CD1c-positive myeloid dendritic cell (primary cell): ENCODE measurements around the gene DMRT1.
"Not testable (repeated sequence)": the region's sequence is repeated elsewhere in the genome, so short reads cannot be mapped to it uniquely, and the experiment has no call there.

Experiments used
- DNase-seq: peaks from one replicate; pipeline ENCODE4 v3.0.0-alpha.2; 2016; ENCODE audit errors: extremely low spot score

Gene DMRT1

DNA sequence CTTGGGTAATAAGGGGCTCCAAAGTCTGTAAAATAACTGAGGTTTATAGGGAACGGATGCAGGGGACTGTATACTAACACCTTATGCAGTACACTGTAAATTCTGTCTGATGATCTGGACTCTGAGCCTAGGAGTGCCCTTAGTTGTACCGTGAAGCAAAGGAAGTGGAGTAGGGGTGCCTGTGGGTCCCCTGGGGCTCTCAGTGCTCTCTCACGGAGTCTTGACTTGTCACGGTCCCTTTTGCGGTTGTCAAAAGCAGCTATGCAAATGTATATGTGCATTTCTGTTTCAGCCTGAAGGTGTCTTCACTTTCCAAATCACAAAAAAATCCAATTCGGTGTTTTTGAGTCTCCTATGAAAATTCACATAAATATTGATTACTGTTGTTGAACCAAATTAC is 17.8 kb downstream of the DMRT1 start:
- no peak for DNase-seq

DNA sequence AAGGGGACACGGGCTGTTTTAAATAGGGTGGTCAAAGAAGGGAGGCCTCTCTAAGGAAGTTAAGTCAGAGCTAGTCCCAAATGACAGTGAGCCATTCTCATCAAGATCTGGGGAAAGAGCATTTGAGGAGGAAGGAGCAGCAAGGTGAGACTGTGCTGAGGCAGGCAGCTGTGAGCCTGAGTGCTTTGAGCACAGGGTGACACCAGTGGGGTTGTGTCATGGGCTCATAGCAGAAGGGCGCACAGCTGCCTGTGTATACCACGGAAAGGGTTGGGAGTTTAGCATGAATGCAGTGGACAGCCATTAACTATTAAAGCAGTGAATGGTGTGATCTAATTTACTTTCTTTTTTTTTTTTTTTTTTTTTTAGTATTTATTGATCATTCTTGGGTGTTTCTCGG is 19.2 kb downstream of the DMRT1 start:
- no peak for DNase-seq

DNA sequence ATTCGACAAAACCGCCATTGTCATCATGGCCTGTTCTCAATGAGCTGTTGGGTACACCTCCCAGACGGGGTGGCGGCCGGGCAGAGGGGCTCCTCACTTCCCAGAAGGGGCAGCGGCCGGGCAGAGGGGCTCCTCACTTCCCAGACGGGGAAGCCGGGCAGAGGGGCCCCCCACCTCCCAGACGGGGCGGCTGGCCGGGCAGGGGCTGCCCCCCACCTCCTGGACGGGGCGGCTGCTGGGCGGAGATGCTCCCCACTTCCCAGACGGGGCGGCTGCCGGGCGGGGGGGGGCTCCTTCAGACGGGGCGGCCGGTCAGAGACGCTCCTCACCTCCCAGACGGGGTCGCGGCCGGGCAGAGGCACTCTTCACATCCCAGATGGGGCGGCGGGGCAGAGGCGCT is 20.0 kb downstream of the DMRT1 start:
- not testable (repeated sequence) for DNase-seq

DNA sequence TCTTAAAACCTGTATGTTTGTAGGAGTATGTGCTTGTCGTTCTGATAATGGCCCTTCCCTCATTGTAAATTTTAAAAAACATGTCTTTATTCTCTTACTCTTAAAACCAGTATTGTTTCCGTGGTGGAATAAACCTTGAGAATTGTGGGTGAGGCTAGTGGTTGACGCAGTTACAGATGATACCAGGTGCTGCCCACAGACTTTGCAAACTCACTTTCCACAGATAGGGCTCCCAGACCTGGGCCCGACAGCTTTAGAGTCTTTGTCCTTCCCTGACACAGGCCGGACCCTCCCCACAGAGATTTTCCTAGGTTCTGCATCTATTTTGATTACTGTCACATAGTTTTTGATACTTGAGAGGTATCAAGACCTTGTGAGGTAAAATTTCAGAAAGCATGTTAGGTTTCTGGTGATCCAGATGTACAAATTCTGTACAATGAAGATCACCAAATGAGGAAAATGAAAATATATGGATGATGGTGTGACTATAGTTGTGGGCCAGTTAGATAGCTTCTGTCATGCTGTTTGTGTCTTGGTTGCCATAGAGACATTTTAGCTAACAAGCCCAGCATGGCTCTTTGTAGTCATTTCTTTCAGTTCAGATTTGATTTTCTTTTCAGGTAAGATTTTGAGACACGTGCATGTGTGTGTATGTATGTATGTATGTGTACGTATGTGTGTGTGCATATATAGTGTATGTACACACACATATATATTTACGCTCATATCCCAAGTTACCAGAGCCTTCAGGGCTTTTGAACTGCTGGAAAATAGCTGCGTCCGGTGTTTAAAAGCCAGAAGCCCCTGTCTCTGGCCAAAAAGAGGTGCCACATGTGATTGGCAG is 33.8 kb downstream of the DMRT1 start:
- DNase-seq, result no peak

DNA sequence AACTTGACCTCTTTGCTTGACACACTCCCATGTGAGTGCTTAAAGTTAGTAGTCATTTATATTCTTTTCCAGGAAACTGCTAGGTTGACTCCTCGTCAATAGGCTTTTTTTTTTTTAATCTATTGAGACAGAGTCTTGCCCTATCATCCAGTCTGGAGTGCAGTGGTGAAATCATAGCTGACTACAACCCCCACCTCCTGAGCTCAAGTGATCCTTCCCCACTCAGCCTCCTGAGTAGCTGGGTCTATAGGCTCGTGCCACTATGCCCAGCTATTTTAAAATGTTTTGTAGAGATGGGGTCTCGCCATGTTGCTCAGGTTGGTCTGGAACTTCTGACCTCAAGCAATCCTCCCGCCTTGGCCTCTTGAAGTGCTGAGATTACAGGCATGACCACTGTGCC is 34.9 kb downstream of the DMRT1 start:
- DNase-seq, result no peak

DNA sequence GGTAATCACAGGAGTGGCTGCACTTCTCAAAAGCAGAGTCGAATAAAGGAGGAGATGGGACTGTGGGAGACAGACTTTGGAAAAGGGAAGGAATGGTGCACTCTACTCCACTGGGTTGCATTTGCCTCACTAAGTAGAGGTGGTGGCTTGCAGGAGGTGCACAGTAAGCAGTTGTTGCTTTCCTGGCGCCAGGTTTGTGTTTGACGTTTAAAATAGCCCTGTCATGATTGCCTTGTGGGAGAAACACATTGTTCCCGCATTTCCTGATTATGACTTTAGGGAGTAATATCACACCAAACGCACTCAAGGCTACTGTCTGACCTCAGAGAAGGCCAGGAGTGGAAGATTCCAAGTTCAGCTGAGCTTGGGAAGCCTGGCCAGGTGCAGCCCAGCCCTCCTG is 36.7 kb downstream of the DMRT1 start:
- DNase-seq, result no peak

DNA sequence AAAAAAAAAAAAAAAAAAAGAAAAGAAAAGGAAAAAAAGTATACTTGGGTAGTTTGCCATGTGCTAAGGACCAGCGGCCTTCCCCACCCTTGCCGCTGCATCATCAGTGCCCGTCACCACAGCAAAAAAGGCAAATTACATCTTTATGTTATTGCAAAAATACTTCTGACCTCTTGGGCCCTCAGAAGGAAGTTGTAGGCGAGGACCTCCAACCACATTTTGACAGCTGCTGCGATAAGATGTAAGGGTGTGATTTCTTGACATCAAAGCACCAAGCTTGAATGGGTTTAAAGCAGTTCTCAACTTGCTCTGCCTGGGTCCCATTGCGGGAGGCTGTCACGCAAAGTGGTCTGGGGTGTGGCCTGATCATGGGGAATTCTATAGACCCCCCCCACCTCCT is 39.2 kb downstream of the DMRT1 start:
- DNase-seq, result no peak

DNA sequence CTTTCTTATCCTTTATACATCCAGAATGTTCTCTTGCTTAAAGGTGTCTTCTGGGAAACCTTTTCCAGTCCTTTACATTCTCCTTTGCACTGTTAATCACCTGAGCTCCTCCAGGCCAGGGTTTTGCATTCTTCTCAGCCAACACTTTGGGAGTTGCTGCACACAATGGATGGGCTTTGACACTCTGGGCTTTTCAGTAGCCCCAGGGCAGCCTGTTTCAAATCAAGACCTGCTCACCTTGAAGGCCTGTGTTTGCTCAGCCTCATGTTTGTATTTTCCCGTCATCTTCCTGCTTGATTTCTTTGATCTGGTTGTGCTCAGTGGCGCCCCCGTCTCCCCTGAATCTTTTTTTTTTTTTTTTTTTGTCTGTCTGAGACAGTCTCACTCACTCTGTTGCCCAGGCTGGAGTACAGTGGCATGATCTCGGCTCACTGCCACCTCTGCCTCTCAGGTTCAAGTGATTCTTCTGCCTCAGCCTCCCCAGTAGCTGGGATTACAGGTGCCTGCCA is 41.0 kb downstream of the DMRT1 start:
- DNase-seq, result no peak

DNA sequence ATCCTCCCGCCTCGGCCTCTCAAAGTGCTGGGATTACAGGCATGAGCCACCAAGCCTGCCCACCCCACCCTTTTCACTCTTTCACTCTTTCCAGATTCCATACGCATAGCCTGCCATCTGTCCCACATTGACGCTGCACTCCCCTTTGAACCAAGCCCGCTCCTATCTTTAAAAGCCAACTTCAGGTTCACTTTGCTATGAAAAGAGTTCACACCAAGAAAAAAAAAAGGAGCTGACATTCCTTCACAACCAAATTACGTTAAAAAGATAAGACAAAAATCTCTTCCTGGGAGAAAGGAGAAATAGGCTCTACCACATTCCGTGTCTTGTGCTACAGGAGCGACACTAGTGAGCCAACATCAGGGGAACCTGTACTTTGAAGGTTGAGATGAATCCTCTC is 41.5 kb downstream of the DMRT1 start:
- no peak for DNase-seq

DNA sequence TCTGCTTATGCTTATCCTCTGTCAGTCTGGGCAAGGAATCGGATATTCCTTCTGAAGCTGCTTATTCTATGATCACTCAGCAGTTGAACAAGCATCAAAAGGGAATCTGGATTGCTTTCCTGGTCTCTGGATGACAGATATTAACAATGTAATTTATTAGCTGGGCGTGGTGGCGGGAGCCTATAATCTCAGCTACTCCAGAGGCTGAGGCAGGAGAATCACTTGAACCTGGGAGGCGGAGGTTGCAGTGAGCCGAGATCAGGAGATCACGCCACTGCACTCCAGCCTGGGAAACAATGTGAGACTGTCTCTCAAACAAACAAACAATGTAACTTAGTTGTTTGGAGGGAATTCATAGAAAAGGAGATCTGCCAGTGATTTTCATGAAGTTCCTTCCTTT is 45.4 kb downstream of the DMRT1 start:
- no peak for DNase-seq

DNA sequence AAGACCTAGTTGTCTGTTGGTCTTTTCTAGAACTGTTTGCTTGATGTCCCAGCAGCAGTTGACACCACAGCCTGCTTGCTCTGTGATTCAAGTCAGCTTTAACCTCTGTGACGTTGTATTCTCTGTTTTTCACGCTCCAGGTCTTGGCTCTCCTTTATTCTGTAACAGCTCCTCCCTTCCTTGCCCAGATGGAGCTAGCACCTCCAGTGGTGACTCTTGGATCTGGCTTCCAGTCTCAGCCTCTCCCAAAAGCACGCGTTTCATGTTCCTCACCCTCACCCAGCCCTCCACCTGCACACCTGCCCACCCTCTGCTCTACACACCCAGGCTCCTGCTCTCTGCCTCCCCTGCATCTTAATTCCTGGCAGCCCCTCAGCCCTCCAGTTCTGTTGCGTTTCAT is 50.6 kb downstream of the DMRT1 start:
- DNase-seq, result no peak

DNA sequence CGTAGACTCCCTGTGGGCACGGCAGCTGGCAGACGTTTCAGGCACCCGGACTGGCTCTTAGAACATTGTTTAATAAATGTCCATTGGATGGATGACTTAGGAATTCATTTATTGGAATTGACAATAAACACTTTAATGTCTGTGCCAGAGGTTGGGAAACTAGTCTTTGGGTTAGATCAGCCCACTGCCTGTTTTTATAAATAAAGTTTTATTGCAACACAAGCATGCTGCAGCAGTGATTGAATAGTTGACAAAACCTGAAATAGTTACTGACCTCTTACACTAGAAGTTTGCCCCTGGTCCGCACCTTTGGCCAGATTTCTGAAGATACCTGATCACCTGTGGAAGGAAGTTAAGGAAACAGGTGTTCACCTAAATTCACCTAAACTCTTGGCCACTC is 51.6 kb downstream of the DMRT1 start:
- no peak for DNase-seq

DNA sequence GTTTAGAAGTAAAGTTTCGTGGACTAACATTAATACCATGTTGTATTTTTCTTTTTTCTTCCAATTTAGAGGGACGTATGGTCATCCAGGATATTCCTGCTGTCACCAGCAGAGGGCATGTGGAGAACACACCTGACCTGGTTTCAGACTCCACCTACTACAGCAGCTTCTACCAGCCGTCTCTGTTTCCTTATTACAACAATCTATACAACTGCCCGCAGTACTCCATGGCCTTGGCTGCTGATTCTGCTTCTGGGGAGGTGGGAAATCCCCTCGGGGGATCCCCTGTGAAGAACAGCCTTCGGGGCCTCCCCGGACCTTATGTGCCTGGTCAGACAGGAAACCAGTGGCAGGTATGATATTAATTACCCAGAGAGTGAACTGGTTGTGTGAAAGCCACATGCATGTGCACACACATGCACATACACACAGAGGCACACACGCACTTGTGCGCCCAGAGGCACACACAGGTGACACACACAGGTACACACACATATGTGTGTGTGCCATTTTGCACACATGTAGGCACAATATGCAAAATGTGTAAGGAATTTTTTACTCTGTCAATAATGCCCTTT is 52.4 kb downstream of the DMRT1 start:
- DNase-seq, result peak; percentile 77

DNA sequence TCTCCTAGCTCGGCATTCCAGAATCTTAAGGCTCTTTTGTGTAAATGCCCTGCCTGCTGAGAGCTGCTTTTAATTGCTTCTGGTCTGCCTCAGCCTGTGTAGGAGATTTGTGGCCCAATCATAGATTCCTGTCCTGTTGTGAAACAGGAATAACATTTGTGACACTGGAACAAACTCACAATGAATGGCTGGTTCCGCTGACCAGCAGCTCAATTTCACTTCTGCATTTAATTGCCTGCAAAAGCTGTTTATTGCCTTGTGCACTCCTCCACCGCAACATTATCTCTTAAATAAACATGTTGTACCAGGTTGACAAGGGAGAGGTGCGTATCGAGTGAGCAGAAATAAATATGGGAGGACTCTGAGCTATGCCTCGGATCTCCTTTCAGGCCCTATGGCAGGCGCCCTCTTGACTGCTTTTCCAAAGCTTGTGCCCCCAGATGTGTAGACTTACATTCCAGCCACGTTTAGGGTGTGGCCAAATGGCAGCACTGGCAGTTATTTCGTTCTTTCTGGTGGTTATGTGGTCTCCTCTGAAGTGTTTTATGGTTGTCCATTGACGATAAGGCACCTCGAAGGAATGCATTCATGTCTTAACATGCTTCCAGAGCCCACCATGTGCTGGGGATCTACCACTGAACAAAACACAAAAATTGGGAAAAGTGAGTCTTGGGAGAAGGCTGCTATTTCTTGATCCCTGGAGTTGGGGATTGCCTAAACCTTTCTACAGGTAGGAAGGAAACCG is 58.1 kb downstream of the DMRT1 start:
- peak; percentile 86 for DNase-seq

DNA sequence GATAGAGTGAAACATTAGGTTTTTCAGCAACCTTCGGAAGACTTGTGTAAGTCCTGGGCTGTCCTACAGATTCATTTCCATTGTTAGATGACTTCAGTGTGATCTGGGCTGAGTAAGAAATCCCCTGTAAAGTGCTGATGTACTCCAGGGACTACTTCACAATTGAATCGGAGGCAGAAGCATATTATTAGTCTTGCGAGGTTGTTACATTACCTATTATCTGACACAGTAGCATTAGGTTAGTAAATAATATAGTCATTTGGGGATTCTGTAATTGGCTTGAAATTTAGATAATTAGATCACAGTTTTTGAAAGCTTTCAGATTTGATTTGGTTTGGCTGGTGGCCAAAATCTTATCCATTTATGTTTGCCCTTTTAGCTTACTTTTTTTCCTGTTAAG is 62.4 kb downstream of the DMRT1 start:
- no peak for DNase-seq

DNA sequence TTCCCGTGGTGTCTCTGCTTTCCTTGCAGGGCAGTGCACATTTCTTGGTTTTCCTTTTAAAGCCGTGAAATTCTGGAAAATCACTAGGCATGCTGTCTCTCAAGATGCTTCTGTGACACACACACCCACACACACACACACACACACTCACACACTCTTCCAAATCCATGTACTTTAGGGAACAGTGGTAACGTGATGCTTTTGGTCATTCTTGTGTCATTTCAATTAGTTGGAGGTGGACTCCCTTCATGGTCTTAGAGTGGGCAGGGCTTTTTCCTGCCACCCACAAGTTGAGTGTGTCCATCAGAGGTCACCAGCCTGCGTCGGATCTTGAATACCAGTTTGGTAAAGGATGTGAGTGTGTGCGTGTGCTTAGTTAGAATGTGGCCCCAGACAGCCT is 64.4 kb downstream of the DMRT1 start:
- no peak for DNase-seq

DNA sequence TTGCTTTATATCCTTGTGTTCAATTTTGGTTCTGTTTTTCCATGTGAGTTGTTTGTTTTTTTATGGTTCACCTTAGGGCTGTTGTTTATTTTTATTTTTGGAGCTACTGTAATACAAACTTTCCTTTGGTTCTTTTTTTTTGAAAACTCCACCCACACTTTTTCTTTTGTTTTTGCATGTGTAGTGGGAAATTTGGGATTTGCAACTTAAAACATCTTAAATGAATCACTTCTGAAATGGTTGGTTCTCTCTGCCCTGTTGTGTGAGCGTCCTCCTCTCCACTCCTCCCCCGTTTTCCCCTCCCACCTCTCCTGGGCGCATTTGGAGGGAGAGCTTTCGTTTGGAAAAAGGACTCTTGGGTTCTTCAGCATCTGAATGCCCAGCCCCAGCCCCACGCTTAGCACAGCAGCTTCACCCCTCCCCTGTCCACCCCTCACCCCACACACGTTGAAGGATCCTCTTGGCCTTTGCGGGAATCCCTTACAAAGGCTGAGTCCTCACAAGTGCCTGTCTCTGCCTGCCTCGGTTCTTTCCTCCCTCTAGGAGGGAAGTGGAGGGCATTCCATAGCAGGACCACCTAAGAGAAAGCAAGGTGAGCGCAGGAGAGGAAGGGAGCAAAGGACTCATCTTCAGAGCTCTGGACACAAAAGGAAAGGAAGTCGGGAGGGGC is 67.2 kb downstream of the DMRT1 start:
- DNase-seq, result no peak

DNA sequence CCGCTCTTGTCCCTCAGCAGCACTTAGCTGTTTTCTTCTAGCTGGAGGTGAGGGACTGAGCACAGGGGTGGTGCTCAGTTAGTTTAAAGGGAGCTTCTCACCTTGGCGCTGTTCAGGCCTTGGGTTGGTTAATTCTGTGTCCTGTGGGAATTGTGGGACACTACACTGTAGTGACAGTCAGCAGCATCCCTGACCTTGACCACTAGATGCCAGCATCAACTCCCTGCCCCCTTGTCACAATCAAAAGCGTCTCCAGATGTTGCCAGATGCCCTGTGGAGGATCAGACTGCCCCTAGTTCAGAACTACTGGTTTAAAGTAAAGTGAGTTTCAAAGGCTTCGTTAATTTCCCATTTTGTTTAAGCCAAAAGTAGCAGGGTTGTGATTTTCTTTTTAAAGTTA is 69.5 kb downstream of the DMRT1 start:
- no peak for DNase-seq

DNA sequence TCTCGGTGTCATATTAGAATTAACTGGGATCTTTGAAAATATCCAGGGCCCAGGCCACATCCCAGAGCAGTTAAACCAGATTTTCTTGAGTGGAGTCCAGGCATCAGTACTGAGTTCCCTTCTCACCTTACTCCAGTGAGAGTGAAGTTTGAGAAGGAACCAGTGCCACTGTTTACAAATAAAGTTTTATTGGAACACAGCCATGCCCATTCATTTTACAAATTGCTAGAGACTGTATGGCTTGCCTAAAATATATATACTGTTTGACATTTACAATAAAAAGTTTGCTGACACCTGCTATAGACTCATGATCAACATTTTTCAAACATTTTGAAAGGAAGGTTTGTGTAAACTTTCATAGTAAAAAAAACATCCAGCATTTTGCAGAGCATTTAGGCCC is 71.3 kb downstream of the DMRT1 start:
- no peak for DNase-seq

DNA sequence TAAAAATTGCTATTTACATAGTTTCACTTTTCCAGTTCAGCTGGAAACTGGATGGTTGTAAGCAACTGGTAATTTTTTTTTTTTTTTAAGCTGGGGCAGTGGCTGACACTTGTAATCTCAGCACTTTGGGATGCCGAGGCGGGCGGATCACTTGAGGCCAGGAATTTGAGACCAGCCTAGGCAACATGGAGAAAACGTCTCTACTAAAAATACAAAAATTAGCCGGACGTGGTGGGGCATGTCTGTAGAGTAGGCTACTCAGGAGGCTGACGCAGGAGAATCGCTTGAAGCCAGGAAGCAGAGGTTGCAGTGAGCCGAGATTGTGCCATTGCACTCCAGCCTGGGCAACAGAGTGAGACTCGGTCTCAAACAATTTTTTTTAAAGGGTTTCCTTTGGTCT is 72.0 kb downstream of the DMRT1 start:
- DNase-seq, result not testable (repeated sequence)

DNA sequence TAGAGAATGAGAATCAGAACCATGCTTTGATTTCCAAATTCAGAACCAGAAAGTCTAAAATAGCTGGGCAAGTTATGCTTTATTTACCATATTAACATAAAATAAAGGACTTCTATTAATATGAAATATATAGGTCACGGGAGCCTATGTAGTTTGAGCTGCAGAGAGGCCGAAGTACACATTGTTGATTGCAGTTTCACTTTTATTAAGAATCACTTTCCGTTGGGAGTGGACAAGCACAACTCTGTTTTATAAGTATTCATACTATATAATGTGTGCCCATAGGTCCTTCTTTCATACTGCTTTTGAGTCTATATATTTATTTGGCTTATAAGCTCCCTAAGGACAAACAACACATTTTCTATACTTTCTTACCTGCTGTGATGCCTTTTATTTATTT is 76.2 kb downstream of the DMRT1 start:
- DNase-seq, result no peak

DNA sequence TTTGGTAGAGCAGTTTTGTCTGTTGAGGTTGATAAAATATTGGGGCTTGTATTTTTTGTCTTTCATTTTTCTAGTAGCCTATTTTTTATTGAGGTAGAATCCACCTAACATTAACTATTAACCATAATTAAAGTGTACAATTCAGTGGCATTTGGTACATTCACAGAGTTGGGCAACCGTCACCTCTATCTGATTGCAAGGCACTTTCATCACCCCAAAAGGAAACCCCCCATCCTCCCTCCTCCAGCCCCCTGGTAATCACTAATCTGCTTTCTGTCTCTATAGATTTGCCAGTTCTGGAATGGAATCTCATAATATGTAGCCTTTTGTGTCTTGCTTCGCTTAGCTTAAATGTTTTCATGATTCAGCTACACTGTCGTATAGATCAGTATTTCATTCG is 79.4 kb downstream of the DMRT1 start:
- DNase-seq, result no peak
